Keratinocyte (primary cell): ENCODE results near the gene WDR3. TPM values are rescaled to one million over a fixed set of nuclear protein-coding genes. Genes with fewer than 3 reads are reported as not detected.

Experiments
- DNase-seq: peaks from one replicate; pipeline ENCODE4 v3.0.0-alpha.2; 2011; ENCODE audit warnings: low read depth, missing footprints, low spot score
- FAIRE-seq: peaks from 2 replicates; lab custom pipeline; 2011; peaks lifted over from hg19 to GRCh38; lab: Jason Lieb, UNC
- H2AFZ ChIP-seq: 2 replicates; pipeline ENCODE4 v1.6.0; 2012; ENCODE audit warnings: low read length, control low read depth, inconsistent platforms; ENCODE audit not compliant: control insufficient read depth
- H3K27ac ChIP-seq: 2 replicates; pipeline ENCODE4 v1.5.1; 2011; ENCODE audit warnings: low read length; ENCODE audit not compliant: control insufficient read depth, insufficient read depth
- H3K27me3 ChIP-seq: 3 replicates; pipeline ENCODE4 v1.6.0; 2011; ENCODE audit warnings: low read length; ENCODE audit not compliant: control insufficient read depth, insufficient read depth; ENCODE audit errors: extremely low read depth
- H3K36me3 ChIP-seq, 2 experiments: 2 replicates in 1 of 2; 3 replicates in 1 of 2; pipeline ENCODE4 v1.5.1; 2011; ENCODE audit warnings: low read length in 2 of 2, mild to moderate bottlenecking in 1 of 2; ENCODE audit not compliant: control insufficient read depth in 2 of 2, insufficient read depth in 2 of 2; ENCODE audit errors: extremely low read depth in 1 of 2
- H3K4me1 ChIP-seq: 3 replicates; pipeline ENCODE4 v1.5.1; 2011; ENCODE audit warnings: low read length; ENCODE audit not compliant: control insufficient read depth, insufficient read depth; ENCODE audit errors: extremely low read depth
- H3K4me2 ChIP-seq: 3 replicates; pipeline ENCODE4 v1.6.0; 2011; ENCODE audit warnings: low read depth, low read length; ENCODE audit not compliant: control insufficient read depth, insufficient read depth; ENCODE audit errors: extremely low read depth
- H3K4me3 ChIP-seq, 3 experiments: fragments of 200-600 bp in 1 of 3; sonication (generic) in 1 of 3; 2 replicates in 2 of 3; 3 replicates in 1 of 3; pipeline ENCODE4 v1.5.1; 2011 to 2016; ENCODE audit warnings: low read length in 3 of 3, mild to moderate bottlenecking in 3 of 3, control low read depth in 2 of 3, inconsistent platforms in 1 of 3, low read depth in 1 of 3, mixed read lengths in 1 of 3, mixed run types in 1 of 3, moderate library complexity in 1 of 3; ENCODE audit not compliant: control insufficient read depth in 2 of 3, insufficient read depth in 2 of 3; ENCODE audit errors: extremely low read depth in 1 of 3
- H3K79me2 ChIP-seq: 2 replicates; pipeline ENCODE4 v1.6.0; 2012; ENCODE audit warnings: low read length; ENCODE audit not compliant: control insufficient read depth, insufficient read depth
- H3K9ac ChIP-seq: 3 replicates; pipeline ENCODE4 v1.6.0; 2011; ENCODE audit warnings: low read length; ENCODE audit not compliant: control insufficient read depth, insufficient read depth; ENCODE audit errors: extremely low read depth
- H3K9me1 ChIP-seq: 3 replicates; pipeline ENCODE4 v1.6.0; 2011; ENCODE audit warnings: low read length; ENCODE audit not compliant: control insufficient read depth, insufficient read depth; ENCODE audit errors: extremely low read depth
- H3K9me3 ChIP-seq: 2 replicates; pipeline ENCODE4 v1.5.1; 2012; ENCODE audit warnings: low read depth, low read length; ENCODE audit not compliant: control insufficient read depth
- H4K20me1 ChIP-seq: 3 replicates; pipeline ENCODE4 v1.6.0; 2011; ENCODE audit warnings: low read length; ENCODE audit not compliant: control insufficient read depth, insufficient read depth; ENCODE audit errors: extremely low read depth
- EZH2 ChIP-seq: IDR thresholded peaks from one replicate; pipeline ENCODE4 v1.6.1; 2012; ENCODE audit warnings: inconsistent platforms, mild to moderate bottlenecking, low read length, moderate library complexity
- dilution Hi-C: fragments of 300-500 bp; cut with MboI; formaldehyde crosslinking; loops from one replicate; pipeline ENCODE4 v1.7.0; 2020; ENCODE audit warnings: low sequenced_read_pairs; ENCODE audit not compliant: extremely low pct_ligation_motif_present
- polyA plus RNA-seq, 5 experiments: library from polyadenylated mRNA; depleted of rRNA in 3 of 5; stranded (reverse) in 3 of 5; stranded (forward) in 1 of 5; unstranded in 1 of 5; fragments of >200 nt; gene quantifications; 1 replicate in 1 of 5; 2 replicates in 3 of 5; 3 replicates in 1 of 5; pipeline versions ENCODE4 v1.2.1 to v1.2.3, GENCODE V29; 2011 to 2012; ENCODE audit warnings: missing spikeins in 2 of 5, low read depth in 1 of 5, low replicate concordance in 1 of 5
- TF ChIP-seq, protein P1 (sequence below), 3 experiments: IDR thresholded peaks in 1 of 3; conservative IDR thresholded peaks in 1 of 3; optimal IDR thresholded peaks in 1 of 3; 2 replicates in 2 of 3; 3 replicates in 1 of 3; pipeline versions ENCODE3 to v1.5.1; 2011; ENCODE audit warnings: low read length in 3 of 3, mild to moderate bottlenecking in 3 of 3, moderate library complexity in 2 of 3, control low read depth in 1 of 3, inconsistent platforms in 1 of 3; ENCODE audit not compliant: insufficient read depth in 2 of 3; ENCODE audit errors: extremely low read depth in 1 of 3

Gene WDR3
- polyA plus RNA-seq, 1 donor (not counting 4 experiments of a cell fraction or from before 2014, with no cell fraction given), result 47.8 TPM

DNA sequence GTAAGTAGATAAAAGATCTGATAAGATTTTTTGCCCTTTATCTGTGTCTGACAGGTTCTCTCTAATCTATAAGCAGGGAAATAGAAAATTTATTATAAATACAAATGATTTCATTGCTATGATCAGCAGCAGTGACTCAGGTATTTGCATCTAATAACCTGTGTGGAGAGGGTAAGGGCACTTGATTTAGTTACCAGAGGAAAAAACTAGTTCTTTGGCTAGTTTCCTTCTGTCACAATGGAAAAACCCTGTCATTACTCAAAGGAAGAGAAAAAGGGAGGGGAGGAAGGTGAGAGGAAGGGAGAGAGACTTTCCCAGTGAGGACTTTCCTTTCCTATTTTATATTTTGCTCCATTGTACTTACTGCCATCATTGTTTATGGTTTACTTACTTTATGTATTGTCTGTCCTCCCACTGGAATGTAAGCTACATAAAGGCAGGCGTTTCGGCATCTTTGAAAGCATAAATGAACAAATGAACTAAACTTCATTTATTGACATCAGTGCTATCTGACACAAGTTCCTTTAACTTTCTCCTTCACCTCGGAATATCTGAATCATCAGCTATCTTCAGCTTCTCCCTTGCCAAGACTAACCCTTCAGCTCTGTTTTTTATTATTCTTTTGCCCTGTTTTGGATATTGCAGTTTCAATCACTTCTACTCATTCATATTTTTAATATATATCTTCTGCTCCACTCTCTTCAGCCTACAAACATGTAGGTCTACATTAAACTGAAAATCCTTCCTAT is 34.9 kb downstream of the WDR3 start:
- H3K79me2 ChIP-seq, result no peaks in the 10 kb centered on the region
- H3K9me1 ChIP-seq, result no peaks in the 10 kb centered on the region
- no peak overlapping the region for H3K9ac ChIP-seq
- H3K4me3 ChIP-seq, result no peak overlapping the region
- H3K27ac ChIP-seq, result no peak overlapping the region
- peaks cover 2% of the 10 kb centered on the region for H3K4me1 ChIP-seq
- dilution Hi-C loops, result no loop called here
- H3K36me3 ChIP-seq, result peaks cover 0 to 4% of the 10 kb centered on the region in 2 experiments
- DNase-seq (no peak), FAIRE-seq (no peak)
- no peak overlapping the region for H3K4me2 ChIP-seq
- H3K27me3 ChIP-seq, result no peaks in the 10 kb centered on the region
- no peak overlapping the region for H2AFZ ChIP-seq
- no peaks in the 10 kb centered on the region for H3K9me3 ChIP-seq
- TF ChIP-seq EZH2, result no peak
- TF ChIP-seq, protein P1, sequence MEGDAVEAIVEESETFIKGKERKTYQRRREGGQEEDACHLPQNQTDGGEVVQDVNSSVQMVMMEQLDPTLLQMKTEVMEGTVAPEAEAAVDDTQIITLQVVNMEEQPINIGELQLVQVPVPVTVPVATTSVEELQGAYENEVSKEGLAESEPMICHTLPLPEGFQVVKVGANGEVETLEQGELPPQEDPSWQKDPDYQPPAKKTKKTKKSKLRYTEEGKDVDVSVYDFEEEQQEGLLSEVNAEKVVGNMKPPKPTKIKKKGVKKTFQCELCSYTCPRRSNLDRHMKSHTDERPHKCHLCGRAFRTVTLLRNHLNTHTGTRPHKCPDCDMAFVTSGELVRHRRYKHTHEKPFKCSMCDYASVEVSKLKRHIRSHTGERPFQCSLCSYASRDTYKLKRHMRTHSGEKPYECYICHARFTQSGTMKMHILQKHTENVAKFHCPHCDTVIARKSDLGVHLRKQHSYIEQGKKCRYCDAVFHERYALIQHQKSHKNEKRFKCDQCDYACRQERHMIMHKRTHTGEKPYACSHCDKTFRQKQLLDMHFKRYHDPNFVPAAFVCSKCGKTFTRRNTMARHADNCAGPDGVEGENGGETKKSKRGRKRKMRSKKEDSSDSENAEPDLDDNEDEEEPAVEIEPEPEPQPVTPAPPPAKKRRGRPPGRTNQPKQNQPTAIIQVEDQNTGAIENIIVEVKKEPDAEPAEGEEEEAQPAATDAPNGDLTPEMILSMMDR (optimal IDR thresholded peaks at IDR 0.05 in 1 of 3, IDR thresholded peaks at IDR 0.05 in 1 of 3, conservative IDR thresholded peaks at IDR 0.05 in 1 of 3; ENCODE audit: extremely low read depth in 1 of 3, insufficient read depth in 2 of 3, low read length in 3 of 3), result no peak
- no peaks in the 10 kb centered on the region for H4K20me1 ChIP-seq

DNA sequence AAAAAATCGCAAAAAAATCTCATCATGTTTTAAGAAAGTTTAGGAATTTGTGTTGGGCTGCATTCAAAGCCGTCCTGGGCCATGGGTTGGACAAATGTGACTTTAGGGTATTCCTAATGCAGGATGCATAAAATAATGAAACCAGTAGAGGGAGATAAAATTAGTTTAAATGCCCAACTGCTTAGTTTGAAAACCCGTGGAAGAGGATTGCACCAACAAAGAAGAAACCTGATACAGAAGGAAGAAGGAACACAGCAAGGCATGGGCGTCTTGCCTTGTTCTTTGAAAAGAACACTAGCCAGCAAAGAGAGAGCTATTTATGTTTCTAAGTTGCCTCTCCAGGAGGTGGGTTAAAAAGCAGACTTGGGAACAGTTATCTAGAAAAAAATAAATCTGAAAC is 37.9 kb downstream of the WDR3 start:
- Histone ChIP-seq H3K27me3 (no peaks in the 10 kb centered on the region), H3K36me3 (no peaks in the 10 kb centered on the region), H3K9me3 (no peaks in the 10 kb centered on the region), H2AFZ (no peak overlapping the region), H3K9ac (no peak overlapping the region), H3K9me1 (no peaks in the 10 kb centered on the region), H3K4me3 (no peak overlapping the region), H3K4me1 (peaks cover 2% of the 10 kb centered on the region), H3K79me2 (no peaks in the 10 kb centered on the region), H4K20me1 (no peaks in the 10 kb centered on the region), H3K4me2 (no peak overlapping the region), H3K27ac (no peak overlapping the region)
- no peak for TF ChIP-seq EZH2
- TF ChIP-seq, protein P1 (optimal IDR thresholded peaks at IDR 0.05 in 1 of 3, IDR thresholded peaks at IDR 0.05 in 1 of 3, conservative IDR thresholded peaks at IDR 0.05 in 1 of 3; ENCODE audit: extremely low read depth in 1 of 3, insufficient read depth in 2 of 3, low read length in 3 of 3), result peak in 1 of 3 experiments; percentile 13
- no peak for DNase-seq
- dilution Hi-C loops, result no loop called here
- no peak for FAIRE-seq
